ENCODE measurements around the gene NCOA1.

DNA sequence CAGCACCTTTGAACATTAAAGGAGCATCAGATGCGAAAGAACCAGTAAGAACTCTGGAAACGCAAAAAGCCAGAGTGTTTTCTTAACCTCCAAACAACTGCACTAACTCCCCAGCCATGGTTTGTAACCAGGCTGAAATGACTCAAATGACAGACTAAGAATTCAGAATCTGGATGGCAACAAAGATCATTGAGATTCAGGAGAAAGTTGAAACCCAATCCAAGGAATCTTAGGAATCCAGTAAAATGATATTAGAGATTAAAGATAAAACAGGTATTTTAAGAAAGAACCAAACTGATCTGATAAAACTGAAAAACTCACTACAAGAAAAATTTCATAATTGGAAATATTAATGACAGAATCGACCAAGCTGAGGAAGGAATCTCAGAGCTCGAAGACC lies 185.4 kb downstream of the NCOA1 start:
- TF ChIP-seq, protein P1, sequence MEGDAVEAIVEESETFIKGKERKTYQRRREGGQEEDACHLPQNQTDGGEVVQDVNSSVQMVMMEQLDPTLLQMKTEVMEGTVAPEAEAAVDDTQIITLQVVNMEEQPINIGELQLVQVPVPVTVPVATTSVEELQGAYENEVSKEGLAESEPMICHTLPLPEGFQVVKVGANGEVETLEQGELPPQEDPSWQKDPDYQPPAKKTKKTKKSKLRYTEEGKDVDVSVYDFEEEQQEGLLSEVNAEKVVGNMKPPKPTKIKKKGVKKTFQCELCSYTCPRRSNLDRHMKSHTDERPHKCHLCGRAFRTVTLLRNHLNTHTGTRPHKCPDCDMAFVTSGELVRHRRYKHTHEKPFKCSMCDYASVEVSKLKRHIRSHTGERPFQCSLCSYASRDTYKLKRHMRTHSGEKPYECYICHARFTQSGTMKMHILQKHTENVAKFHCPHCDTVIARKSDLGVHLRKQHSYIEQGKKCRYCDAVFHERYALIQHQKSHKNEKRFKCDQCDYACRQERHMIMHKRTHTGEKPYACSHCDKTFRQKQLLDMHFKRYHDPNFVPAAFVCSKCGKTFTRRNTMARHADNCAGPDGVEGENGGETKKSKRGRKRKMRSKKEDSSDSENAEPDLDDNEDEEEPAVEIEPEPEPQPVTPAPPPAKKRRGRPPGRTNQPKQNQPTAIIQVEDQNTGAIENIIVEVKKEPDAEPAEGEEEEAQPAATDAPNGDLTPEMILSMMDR (IDR thresholded peaks at IDR 0.05; ENCODE audit: low read length) = no peak
- TF ChIP-seq EZH2 (IDR thresholded peaks at IDR 0.05; ENCODE audit: borderline replicate concordance, low read length) = no peak
